ENCODE measurements around the gene KIR3DL2.

KIR3DL2 gene

GRCh38 chr19:54875506-54875905 lies 25.3 kb downstream of the KIR3DL2 start:
- Histone ChIP-seq H3K4me3 (replicated peaks; ENCODE audit: low read depth, low read length) (no peak overlapping the region), H3K27me3 (replicated peaks; ENCODE audit: control insufficient read depth, insufficient read depth, low read length) (no peaks in the 10 kb centered on the region; the same call in 1 of the 2 replicates), H3K36me3 (ENCODE audit: control insufficient read depth, insufficient read depth, low read length) (no peaks in the 10 kb centered on the region)
- TF ChIP-seq CTCF (IDR thresholded peaks at IDR 0.05; ENCODE audit: insufficient read depth, low read length, poor library complexity, severe bottlenecking): no peak
- DNase-seq (ENCODE audit: extremely low read depth, insufficient read length): no peak

- no peak overlapping the region for H3K4me3 ChIP-seq (replicated peaks; ENCODE audit: low read depth, low read length)
- H3K27me3 ChIP-seq (replicated peaks; ENCODE audit: control insufficient read depth, insufficient read depth, low read length): no peaks in the 10 kb centered on the region; the same call in 1 of the 2 replicates
- no peak for DNase-seq (ENCODE audit: extremely low read depth, insufficient read length)
- TF ChIP-seq CTCF (IDR thresholded peaks at IDR 0.05; ENCODE audit: insufficient read depth, low read length, poor library complexity, severe bottlenecking): no peak
- H3K36me3 ChIP-seq (ENCODE audit: control insufficient read depth, insufficient read depth, low read length): no peaks in the 10 kb centered on the region
Observed at GRCh38 chr19:54877471-54877870, 27.2 kb downstream of the KIR3DL2 start.

- no peak for TF ChIP-seq CTCF (IDR thresholded peaks at IDR 0.05; ENCODE audit: insufficient read depth, low read length, poor library complexity, severe bottlenecking)
- no peaks in the 10 kb centered on the region for H3K27me3 ChIP-seq (replicated peaks; ENCODE audit: control insufficient read depth, insufficient read depth, low read length)
- DNase-seq (ENCODE audit: extremely low read depth, insufficient read length): no peak
- no peak overlapping the region for H3K4me3 ChIP-seq (replicated peaks; ENCODE audit: low read depth, low read length)
- H3K36me3 ChIP-seq (ENCODE audit: control insufficient read depth, insufficient read depth, low read length): no peaks in the 10 kb centered on the region
Observed at GRCh38 chr19:54881884-54882283, 31.6 kb downstream of the KIR3DL2 start.

GRCh38 chr19:54882758-54883157 lies 32.5 kb downstream of the KIR3DL2 start:
- peak; percentile 39 for TF ChIP-seq CTCF (IDR thresholded peaks at IDR 0.05; ENCODE audit: insufficient read depth, low read length, poor library complexity, severe bottlenecking)
- Histone ChIP-seq H3K27me3 (replicated peaks; ENCODE audit: control insufficient read depth, insufficient read depth, low read length) (no peaks in the 10 kb centered on the region), H3K36me3 (ENCODE audit: control insufficient read depth, insufficient read depth, low read length) (no peaks in the 10 kb centered on the region), H3K4me3 (replicated peaks; ENCODE audit: low read depth, low read length) (no peak overlapping the region)
- no peak for DNase-seq (ENCODE audit: extremely low read depth, insufficient read length)

GRCh38 chr19:54883228-54883627 lies 33.0 kb downstream of the KIR3DL2 start:
- H3K27me3 ChIP-seq (replicated peaks; ENCODE audit: control insufficient read depth, insufficient read depth, low read length): no peaks in the 10 kb centered on the region
- TF ChIP-seq CTCF (IDR thresholded peaks at IDR 0.05; ENCODE audit: insufficient read depth, low read length, poor library complexity, severe bottlenecking): no peak
- H3K4me3 ChIP-seq (replicated peaks; ENCODE audit: low read depth, low read length): no peak overlapping the region
- no peak for DNase-seq (ENCODE audit: extremely low read depth, insufficient read length)
- no peaks in the 10 kb centered on the region for H3K36me3 ChIP-seq (ENCODE audit: control insufficient read depth, insufficient read depth, low read length)

GRCh38 chr19:54888239-54888638 lies 38.0 kb downstream of the KIR3DL2 start:
- Histone ChIP-seq H3K36me3 (ENCODE audit: control insufficient read depth, insufficient read depth, low read length) (no peaks in the 10 kb centered on the region), H3K27me3 (replicated peaks; ENCODE audit: control insufficient read depth, insufficient read depth, low read length) (no peaks in the 10 kb centered on the region; the same call in 1 of the 2 replicates), H3K4me3 (replicated peaks; ENCODE audit: low read depth, low read length) (no peak overlapping the region)
- no peak for DNase-seq (ENCODE audit: extremely low read depth, insufficient read length)
- no peak for TF ChIP-seq CTCF (IDR thresholded peaks at IDR 0.05; ENCODE audit: insufficient read depth, low read length, poor library complexity, severe bottlenecking)

All from GM06990 (cell line).